Measurements from ENCODE around the gene PACSIN2.
"Not testable (repeated sequence)": the region's sequence is repeated elsewhere in the genome, so short reads cannot be mapped to it uniquely, and the experiment has no call there.

Gene PACSIN2

DNA sequence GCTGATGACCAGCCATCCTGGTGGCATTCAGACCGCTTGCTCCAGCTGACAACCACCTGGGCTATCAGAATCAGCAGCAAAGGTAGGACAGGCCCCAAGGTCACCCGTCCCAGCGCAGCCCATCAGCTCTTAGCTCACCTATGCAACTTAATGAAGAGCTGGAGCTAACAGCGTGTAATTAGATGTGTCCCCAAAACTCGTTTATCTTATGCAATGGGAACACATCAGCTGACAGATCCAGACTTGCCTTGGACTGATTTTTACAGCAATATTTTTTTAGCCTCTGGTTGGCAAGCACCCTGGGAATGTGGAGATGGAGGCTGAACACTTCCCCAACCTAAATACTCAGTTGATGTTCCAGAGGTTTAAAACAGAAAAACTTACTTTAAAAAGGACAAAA is 76.0 kb downstream of the PACSIN2 start:
- DNase-seq (ENCODE audit: low read depth): no peak
- H3K4me3 ChIP-seq (ENCODE audit: control insufficient read depth, low read depth, low read length): no peak overlapping the region
- TF ChIP-seq, protein P1, sequence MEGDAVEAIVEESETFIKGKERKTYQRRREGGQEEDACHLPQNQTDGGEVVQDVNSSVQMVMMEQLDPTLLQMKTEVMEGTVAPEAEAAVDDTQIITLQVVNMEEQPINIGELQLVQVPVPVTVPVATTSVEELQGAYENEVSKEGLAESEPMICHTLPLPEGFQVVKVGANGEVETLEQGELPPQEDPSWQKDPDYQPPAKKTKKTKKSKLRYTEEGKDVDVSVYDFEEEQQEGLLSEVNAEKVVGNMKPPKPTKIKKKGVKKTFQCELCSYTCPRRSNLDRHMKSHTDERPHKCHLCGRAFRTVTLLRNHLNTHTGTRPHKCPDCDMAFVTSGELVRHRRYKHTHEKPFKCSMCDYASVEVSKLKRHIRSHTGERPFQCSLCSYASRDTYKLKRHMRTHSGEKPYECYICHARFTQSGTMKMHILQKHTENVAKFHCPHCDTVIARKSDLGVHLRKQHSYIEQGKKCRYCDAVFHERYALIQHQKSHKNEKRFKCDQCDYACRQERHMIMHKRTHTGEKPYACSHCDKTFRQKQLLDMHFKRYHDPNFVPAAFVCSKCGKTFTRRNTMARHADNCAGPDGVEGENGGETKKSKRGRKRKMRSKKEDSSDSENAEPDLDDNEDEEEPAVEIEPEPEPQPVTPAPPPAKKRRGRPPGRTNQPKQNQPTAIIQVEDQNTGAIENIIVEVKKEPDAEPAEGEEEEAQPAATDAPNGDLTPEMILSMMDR (conservative IDR thresholded peaks at IDR 0.05; ENCODE audit: control insufficient read depth, insufficient read depth, low read depth, low read length): no peak

DNA sequence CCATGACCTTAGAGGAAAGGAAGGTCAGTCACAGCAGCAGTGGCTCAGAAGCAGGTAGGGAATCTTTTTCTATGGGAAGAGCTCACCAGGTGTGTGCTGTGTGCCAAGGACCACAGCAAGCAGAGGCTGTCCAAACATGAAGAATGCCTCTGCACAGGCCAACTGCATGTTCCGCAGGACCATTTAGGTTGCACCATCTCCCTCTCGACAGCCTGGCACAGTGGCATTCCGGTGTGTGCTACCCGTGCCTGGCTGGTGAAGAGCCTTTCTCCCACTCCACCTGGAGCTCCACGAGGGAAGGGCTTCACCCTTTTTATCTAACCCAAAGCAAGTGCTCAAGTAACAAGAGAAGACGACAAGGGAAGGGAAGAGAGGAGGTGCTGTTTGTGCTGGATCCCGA is 76.5 kb downstream of the PACSIN2 start:
- TF ChIP-seq, protein P1 (conservative IDR thresholded peaks at IDR 0.05; ENCODE audit: control insufficient read depth, insufficient read depth, low read depth, low read length): no peak
- H3K4me3 ChIP-seq (ENCODE audit: control insufficient read depth, low read depth, low read length): no peak overlapping the region
- DNase-seq (ENCODE audit: low read depth): no peak

DNA sequence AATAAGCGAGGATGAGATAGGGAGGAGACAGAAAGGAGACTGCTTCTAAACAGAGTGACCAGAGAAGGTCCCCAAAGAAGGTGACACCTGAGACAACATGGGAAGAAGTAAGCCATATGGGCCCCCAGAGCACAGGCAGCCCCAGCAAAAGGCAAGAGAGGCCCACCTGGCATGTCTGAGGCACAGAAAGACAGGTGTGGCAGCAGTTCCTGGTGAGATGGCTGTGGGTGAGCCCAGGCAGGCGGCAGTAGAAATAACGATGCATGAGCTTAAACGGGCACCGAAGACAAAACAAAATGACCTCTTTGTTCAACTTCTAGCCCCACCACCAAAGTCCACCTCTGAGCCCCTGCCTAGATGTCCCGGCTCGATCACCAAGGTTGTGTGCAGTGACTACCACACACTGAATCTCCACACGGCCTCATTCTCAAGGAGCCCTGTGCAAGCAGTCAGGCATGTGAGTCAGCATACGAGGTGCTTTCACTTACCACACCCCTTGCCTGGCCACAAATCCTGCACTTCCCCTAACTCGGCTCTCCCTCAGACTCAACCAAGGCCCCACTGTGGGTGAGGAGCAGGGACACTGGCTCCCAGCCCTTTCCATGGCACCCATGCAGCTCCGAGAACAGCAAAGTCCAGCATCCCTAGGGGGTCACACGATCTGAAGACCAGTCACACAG is 77.6 kb downstream of the PACSIN2 start:
- peak; percentile 85 for DNase-seq (ENCODE audit: low read depth)
- TF ChIP-seq, protein P1 (conservative IDR thresholded peaks at IDR 0.05; ENCODE audit: control insufficient read depth, insufficient read depth, low read depth, low read length): no peak
- H3K4me3 ChIP-seq (ENCODE audit: control insufficient read depth, low read depth, low read length): no peak overlapping the region

DNA sequence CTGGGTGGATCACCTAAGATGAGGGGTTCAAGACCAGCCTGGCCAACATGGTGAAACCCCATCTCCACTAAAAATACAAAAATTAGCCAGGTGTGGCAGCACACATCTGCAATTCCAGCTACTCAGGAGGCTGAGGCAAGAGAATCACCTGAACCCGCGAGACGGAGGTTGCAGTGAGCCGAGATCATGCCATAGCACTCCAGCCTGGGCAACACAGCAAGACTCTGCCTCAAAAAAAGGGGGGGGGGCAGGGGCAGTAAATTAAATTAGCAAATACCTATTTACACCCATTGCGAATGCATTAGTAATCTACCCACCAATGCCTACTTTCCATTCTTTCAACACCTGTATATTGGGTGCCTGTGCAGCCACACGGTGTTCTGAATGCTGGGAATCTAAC is 78.3 kb downstream of the PACSIN2 start:
- H3K4me3 ChIP-seq (ENCODE audit: control insufficient read depth, low read depth, low read length); DNase-seq (ENCODE audit: low read depth): not testable (repeated sequence)

DNA sequence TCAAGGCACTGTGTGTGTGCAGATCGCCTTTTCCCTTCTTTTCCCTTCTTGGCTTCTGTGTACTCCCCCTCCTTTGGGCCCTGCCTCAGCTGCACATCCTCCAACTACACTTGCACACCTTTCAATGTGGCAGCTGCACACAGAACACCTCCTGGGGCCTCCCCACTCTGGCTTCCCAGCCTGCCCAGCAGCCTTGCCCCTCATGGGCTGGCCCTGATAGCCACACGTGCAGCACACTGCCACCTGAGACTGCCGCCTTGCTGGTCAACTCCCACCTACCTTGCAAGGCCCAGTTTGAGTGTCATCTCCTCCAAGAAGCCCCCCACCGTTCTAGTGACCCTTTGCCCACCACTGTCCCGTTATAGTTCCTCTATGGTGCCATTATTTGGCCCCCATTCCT is 80.6 kb downstream of the PACSIN2 start:
- H3K4me3 ChIP-seq (ENCODE audit: control insufficient read depth, low read depth, low read length): no peak overlapping the region

DNA sequence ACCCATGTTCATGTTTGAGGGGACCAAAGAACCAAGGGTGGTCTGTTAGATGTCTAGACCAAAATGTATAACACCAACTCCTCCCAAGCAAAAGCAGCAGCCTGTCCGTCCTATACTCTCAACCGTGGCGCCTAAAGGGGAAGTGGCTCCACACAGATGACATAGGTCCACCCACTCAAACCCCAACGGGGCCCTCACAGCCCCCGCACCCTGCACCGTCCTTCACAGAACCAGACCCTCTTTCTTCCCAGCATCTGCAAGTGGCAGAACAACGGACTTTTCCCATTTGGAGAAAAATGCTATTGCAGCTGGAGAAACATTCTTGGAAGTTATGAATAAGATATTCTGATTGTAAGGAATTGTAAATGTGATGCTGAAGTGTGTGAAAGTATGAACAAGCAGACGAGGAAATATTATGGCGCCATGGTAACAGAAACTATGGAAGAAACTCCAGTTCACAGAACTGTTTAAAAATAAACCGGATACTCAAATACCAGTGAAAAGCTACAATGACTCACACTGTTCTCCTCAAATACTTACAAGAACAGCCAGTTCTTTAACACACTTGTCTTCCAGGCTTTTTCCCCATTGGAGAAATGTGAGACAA is 81.4 kb downstream of the PACSIN2 start:
- H3K4me3 ChIP-seq (ENCODE audit: control insufficient read depth, low read depth, low read length): peak overlapping the region; percentile 26
- DNase-seq (ENCODE audit: low read depth): peak; percentile 94
- TF ChIP-seq, protein P1 (conservative IDR thresholded peaks at IDR 0.05; ENCODE audit: control insufficient read depth, insufficient read depth, low read depth, low read length): no peak

More for the DNA sequence above, 80.6 kb downstream of the PACSIN2 start:
- no peak for DNase-seq (ENCODE audit: low read depth)
- TF ChIP-seq, protein P1 (conservative IDR thresholded peaks at IDR 0.05; ENCODE audit: control insufficient read depth, insufficient read depth, low read depth, low read length): no peak

DNA sequence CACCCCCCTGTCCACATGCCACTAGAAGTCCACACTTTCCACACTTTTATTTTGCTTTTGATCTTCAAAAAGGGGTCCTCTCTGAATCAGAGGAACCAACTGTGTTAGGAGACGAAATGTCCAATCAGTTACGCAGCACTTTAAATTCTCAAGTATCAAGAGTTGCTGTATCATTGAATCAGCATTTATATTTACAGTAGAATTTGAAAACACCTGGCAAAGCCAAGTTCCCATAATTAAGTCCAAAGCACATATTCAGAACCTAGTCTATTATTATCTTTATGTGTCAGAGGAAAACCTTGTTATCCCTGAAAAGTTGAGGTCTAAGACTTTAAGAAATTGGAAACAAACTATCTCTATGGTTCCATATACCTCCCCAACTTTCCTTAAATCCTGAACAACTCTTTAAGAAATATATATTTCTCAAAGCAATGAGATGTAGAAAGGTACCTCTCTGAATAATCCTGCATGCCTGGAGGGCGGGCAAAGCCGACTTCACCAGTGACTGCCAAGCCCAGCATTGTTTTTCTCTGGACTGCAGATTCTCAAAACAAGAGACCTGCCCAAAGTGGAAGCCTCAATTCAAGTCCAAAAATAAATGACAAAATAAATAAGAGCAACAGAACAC is 82.0 kb downstream of the PACSIN2 start:
- no peak overlapping the region for H3K4me3 ChIP-seq (ENCODE audit: control insufficient read depth, low read depth, low read length)
- DNase-seq (ENCODE audit: low read depth): no peak
- TF ChIP-seq, protein P1 (conservative IDR thresholded peaks at IDR 0.05; ENCODE audit: control insufficient read depth, insufficient read depth, low read depth, low read length): no peak
